KG1 (cell line): ENCODE measurements around the gene SNX17.
"Not testable (repeated sequence)": the region's sequence is repeated elsewhere in the genome, so short reads cannot be mapped to it uniquely, and the experiment has no call there.

ENCODE experiments used
- DNase-seq: peaks from one replicate; lab custom pipeline; 2025; lab: John Stamatoyannopoulos, UW

The SNX17 gene, protein sequence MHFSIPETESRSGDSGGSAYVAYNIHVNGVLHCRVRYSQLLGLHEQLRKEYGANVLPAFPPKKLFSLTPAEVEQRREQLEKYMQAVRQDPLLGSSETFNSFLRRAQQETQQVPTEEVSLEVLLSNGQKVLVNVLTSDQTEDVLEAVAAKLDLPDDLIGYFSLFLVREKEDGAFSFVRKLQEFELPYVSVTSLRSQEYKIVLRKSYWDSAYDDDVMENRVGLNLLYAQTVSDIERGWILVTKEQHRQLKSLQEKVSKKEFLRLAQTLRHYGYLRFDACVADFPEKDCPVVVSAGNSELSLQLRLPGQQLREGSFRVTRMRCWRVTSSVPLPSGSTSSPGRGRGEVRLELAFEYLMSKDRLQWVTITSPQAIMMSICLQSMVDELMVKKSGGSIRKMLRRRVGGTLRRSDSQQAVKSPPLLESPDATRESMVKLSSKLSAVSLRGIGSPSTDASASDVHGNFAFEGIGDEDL

DNA sequence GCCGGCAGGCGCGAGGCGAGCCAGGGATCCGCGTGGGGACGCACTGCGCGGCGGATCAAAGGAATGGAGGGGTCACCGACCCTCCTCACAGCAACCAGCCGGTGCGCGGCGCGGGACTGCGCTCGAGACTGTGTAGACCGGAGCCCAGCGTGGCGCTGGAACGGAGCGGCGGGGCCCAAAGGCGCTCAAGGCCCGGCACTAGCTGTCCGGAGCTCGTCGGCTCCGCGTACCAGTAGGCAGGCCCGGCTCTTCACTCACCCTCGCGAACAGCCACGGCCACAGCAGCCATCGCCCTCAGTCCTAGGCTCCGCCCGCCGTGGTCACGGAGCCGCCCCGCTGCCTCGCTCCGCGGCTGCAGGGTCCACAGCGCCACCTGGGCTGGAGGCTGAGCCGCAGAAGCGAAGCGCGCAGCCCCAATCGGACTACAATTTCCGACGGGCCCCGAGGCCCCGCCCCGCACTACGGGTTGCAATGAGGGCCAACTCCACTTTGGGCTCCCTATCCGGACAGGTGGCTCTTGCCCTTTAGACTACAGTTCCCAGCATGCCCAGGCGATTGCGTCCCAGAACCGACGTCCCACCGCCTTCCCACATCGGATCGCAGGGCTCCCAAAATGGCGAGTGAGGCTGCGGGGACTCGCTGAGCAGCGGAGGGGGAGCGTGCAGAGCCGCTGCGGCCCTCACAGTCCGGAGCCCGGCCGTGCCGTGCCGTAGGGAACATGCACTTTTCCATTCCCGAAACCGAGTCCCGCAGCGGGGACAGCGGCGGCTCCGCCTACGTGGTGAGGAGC lies at the start of gene SNX17, which contains the start of gene EIF2B4:
Gene SNX17 (plus strand): TSS at position 591 of the 790 bp plus-strand sequence. CDS start 128 bp downstream, at position 719.
Gene EIF2B4 (minus strand): TSS at position 313 of the 790 bp plus-strand sequence. CDS start 24 bp downstream, at position 289.
- DNase-seq: peak; percentile 96

DNA sequence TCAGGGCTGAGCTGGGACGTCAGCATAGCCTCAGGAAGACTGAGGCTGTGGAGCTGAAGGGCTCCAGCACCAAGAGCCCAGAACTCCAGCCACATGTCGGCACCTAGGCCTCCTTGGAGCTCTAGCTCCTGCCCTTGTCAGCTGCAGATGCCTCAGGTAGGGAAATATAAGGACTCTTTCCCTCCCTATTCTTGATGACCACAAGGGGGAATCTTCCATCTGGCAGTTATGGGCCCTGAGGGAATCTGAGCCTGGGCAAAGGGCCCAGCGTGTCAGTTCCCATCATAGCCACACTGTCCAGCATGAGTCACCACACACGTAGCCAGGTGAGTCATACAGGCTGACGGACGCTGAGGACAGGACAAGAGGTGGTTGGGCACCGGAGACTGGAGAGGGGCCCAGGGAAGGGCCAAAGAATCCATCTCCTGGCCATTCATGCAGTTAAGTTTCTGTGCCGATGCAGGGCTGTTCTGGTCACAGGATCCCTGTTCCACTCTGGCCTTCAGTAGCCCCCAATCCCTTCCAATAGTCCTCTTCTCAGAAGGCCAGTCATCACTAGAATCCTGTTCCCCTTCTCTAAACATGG lies 49.4 kb upstream of the SNX17 start:
- DNase-seq: no peak

DNA sequence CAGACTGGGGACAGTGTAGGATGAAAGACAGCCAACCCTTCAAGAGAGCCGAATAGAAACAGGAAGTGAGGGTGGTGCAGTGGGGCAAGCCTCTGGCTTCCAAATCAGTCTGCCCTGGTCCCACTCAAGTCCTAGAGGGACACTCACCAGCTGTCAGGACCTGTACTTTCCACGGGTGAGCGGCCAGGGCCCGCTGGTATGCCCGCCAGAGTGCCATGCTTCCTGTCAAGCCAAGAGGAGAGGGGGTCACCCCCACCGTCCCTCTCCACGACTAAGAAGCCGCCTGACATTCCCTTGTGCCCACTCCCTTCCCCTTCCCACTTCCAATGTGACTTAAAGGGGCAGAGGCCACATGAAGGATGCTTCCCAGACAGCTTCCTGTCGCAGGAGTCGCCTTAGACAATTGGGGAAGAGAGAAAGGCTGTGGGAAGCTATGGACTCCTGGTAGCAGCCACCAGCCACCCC lies 48.1 kb upstream of the SNX17 start:
- no peak for DNase-seq

DNA sequence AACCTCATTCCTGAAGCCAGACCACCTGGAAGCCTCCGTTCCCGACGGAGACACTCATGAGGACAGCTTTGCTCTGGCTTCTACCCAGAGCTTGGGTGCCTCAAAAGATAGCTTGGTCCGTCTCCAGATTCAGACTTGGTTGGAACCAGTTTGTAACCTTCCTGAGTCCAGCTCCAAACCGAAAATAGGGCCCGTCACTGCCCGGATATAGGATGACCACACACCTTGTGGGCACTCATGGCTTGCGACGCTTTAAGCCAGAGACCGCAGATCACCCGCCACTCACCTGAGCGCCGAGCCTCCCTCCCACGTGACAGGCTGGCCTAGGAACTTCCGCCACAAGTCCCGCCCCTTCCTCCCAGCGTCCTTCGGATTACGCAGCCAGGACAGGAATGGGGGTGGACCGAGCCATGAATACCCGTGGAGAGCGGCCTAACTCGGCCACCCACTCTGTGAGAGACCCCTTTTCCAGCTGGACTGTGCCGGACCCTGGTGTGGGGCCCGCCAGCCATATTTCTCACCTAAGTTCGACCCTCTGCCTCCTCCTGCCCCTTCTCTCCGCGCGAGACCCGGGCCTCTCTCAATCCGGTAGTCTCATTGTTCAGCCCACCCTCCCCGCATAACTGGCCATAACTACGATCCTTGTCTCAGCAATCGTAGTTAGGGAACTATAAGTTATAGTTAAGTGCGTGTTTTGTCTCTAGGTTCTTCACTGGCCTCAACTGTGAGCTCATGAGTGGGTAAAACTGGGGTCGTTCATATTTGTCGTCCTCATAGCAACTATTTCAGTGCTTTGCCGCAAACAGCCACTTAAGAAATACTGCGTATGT lies 47.4 kb upstream of the SNX17 start, which contains the start of gene MPV17:
Gene MPV17 (minus strand): TSS at position 332 of the 830 bp plus-strand sequence. CDS start 580 bp downstream, outside the sequence.
- DNase-seq: peak; percentile 67

DNA sequence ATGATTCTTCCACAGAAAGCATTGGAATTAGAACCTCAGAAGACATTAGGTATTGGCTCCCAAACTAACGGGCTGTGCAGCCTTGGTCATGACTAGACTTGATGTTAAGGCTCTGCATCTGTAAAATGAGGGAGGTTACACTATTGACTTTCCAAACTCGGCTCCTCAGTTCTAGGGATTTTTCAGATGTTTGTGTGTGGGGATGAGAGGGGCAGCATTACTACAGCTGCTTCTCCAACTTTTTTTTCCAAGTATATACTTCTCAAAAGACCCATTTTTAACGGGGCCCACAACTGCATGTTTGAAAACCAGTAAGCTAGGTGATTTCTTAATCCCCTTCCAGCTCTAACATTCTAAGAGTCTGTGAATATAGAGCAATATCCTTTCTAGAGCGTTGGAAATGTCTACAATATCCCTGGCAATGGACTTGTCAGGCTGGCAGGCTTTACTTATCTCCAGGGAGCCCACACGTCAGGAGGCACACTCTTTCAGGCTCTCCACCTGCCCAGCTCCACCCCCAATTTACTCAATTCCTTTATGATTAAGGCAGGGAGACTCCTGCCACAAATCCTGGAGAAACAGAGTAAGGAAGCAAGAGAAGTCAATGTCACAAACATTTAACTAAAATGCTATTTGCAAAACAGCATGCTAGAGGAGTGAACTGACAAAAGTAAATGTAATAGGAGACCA lies 46.7 kb upstream of the SNX17 start:
- DNase-seq: no peak

DNA sequence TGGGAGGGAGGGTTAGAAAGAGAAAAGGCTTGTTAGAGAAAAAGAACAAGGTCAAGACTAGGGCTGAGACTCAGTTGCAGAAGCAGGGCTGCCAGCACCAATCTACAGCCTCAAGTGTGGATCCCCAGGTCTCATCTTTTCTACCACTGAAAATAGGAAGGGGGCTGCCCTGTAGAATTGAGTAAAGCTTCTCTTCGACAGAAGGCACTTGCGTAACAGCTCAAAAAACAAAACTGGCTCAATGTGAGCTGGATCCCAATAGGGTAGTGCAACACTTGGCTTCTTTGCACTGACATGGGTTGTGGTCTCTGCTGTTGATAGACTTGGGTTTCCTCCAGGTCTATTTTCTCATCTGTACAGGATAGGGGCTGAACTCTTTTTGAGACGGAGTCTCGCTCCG lies 45.7 kb upstream of the SNX17 start:
- DNase-seq: no peak

DNA sequence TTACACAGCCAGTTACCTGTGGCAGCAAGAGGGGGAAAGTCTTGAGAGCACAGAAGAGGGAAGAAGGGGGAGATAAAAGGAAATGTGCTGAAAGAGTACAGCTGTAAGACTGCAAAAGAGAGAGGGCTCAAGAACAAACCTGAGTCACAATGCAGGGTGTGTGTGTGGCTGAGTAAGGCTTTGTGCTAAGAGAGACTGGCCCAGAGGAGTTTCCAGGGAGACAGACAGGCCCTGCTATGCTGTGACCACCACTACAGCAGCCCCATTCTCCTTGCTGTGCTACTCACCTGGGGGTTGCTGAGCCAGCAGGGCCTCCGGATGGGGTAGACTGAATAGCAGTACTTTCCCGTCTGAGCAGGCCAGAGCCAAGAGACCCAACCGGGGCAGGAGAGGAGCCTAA lies 35.1 kb upstream of the SNX17 start:
- no peak for DNase-seq

DNA sequence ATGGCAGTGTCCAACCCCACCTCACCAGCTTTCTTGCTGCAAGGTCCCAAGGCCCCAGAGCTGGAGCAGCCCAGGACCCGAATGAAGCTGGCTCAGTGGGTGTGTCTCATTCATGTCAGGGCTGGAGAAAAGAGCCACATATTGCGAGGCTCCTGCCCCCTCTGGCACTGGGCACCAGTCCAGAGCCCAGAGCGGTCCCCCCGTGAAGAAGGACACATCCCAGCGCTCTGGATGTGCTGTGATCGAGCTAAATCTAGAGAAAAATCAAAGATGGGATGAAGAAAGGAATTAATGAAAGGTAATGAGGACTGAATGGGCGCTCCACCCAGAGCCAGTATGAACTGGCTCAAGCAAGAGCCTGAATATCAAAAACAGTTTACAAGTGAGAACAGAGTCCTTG lies 34.2 kb upstream of the SNX17 start:
- DNase-seq: no peak

DNA sequence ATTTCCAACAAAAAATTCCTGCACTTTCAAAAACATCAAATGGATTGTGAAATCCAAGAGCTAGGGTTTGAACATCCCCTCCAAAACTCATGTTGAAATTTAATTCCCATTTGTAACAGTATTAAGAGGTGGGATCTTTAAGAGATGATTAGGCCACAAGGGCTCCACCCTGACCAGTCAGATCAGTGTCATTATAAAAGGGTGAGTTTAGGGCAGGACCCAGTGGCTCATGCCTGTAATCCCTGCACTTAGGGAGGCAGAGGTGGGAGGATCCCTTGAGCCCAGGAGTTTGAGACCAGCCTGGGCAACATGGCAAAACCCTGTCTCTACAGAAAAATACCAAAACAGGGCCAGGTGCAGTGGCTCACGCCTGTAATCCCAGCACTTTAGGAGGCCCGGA lies 22.8 kb upstream of the SNX17 start:
- no peak for DNase-seq

DNA sequence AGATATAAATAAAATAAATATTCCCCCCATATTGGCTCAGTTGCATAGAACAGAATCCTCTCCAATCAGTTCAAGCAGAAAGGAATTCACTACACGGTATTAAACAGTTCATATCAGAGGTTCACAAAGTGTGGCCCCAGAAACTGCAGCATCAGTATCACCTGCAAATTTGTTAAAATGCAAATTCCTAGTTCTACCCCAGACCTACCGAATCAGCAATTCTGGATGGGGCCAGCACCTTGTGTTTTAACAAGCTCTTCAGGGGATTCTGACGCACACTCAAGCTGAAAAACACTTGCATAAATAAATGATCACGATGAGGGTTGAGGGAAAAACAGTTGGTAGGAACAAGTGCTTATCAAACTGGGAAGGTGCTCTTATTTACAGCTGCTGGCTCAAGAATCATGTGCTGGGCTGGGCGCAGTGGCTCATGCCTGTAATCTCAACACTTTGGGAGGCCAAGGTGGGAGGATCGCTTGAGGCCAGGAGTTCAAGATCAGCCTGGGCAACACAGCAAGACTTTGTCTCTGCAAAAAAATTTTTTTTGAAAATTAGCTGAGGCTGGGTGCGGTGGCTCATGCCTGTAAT lies 20.2 kb upstream of the SNX17 start:
- DNase-seq: no peak

DNA sequence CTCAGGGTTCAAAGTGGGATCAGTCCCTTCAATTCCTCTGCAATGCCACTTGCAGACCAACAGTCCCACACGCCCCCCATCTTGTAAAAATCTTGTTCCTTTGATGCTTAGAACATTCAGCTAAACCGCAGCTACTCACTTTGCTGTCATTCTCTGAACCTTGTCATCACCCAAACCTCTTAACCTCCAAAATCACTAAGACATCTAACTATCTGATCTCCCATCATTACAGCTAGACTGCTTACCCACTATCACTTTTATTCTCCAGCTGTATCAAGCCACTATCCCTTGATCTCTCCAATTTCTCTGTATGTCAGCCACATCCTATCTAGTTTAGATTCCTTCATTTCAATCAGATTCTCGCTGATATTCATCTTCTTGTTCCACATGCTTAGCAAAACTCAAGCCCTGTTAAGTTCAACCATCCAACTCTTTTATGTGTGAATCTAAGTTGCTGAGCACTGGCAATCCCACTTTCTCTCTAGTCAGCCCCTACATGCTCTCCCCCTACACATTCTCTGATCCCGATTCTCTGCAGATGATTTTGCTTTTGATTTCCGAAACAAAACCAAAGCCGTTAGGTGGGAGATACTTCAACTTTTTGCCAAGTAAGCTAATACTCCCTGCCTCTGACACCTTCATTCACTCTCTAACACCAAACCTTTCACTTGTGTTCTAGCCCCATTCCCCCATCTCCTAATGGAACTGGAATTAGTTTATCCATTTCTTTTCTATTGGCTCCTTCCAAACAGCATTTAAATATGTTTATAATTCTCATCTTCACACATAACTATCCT lies 18.4 kb upstream of the SNX17 start:
- DNase-seq: no peak

DNA sequence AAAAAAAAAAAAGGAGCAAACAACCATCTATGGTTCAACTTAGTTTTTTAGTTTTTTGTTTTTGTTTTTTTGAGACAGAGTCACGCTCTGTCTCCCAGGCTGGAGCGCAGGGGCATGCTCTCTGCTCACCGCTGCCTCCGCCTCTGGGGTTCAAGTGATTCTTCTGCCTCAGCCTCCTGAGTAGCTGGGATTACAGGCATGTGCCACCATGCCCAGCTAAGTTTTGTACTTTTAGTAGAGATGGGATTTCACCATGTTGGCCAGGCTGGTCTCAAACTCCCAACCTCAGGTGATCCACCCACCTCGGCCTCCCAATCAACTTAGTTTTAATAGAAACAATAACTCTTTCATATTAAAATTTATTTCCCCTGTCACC lies 17.0 kb upstream of the SNX17 start:
- not testable (repeated sequence) for DNase-seq

DNA sequence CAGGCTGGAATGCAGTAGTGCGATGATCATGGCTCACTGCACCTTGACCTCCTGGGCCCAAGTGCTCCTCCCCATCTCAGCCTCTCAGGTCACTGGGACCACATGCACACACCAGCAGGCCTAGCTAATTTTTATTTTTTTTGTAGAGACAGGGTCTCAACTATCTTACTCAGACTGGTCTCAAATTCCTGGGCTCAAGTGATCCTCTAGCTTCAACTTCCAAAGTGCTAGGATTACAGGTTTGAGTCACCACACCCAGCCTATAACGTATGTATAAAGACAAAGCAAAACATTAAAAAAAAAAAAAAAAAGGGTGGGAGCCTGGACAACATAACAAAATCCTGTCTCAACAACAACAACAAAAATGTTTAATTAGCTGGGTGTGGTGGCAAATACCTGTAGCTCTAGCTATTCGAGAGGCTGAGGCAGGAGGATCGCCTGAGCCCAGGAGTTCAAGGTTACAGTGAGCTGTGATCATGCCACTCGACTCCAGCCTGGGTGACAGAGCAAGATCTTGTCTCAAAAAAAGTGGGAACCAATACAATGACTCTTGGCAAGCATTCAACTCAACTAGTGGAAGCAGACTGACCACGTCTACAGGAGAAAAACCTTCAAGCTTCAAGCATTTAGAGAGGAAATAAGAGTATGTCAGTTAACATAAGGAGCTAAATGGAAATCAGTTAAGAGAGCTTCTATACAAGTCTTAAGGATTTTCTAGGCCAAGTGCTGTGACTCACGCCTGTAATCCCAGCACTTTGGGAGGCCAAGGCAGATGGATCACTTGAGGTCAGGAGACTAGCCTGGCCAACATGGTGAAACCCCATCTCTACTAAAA lies 16.4 kb upstream of the SNX17 start:
- DNase-seq: peak; percentile 19

DNA sequence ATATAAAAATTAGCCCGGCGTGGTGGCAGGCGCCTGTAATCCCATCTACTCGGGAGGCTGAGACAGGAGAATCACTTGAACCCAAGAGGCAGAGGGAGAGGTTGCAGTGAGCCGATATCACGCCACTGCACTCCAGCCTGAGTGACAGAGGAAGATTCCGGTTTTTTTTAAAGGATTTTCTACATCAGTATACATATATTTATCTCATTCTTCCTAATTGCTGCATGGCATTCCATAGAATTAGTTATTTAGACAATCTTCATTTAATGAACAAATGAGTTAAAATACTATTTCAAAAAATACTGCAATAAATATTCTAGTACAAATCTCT lies 15.9 kb upstream of the SNX17 start:
- no peak for DNase-seq

DNA sequence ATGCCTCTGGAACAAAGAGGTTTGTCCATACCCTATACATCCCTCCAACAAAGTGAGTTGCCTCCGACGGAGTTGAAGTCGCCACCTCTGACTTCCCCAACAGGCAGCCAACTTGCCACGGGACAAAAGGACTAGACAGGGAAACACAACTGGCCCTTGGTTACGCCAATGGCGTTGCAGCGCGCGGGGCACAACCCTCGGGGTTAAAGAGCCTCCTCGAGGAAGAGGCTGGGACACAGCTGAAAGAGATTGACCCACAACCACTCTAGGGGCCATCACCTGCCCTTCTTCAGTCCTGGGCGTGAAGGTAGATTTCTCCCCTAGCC lies 14.4 kb upstream of the SNX17 start:
- DNase-seq: peak; percentile 77

DNA sequence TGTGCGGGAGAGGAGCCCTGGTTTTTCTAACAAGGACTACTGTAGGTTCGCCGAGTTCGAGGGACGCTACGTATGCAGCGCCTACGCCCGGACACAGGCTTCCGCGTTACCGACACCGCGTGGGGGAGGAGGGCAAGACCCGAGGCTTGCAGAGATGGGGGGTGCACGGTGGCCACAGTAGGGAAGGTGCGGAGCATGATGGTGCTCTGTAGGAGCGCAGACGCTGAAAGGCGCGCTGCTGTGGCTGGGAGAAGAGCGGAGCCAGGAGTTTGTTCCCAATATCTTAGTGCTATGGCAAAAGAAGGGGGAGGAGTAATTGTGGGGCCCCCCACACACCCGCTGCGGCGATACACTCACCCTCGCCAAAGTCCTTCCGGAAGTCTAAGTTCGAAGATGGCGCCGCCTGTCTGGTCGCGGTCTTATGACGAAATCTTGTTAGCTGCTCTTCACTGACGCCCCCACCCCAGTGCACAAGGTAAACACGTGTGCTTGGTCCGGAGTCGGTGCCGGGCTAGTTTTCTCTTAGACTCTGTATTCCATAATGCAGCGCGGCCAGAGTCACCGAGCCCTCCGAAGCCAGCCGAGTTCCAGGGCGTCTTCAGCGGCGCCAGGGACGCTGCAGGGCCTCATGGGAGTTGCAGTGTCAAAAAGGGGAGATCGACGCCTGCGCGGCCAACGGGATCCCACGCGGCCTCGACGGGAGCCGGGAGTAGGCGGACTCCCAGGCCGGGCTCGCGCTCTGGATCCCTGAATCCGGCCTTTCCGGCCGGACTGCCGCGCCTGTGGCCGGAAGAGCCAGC lies 13.8 kb upstream of the SNX17 start, which contains the start of gene GTF3C2:
Gene GTF3C2 (minus strand): TSS at position 383 of the 800 bp plus-strand sequence. CDS start 13,210 bp downstream, outside the sequence.
- DNase-seq: peak; percentile 99

DNA sequence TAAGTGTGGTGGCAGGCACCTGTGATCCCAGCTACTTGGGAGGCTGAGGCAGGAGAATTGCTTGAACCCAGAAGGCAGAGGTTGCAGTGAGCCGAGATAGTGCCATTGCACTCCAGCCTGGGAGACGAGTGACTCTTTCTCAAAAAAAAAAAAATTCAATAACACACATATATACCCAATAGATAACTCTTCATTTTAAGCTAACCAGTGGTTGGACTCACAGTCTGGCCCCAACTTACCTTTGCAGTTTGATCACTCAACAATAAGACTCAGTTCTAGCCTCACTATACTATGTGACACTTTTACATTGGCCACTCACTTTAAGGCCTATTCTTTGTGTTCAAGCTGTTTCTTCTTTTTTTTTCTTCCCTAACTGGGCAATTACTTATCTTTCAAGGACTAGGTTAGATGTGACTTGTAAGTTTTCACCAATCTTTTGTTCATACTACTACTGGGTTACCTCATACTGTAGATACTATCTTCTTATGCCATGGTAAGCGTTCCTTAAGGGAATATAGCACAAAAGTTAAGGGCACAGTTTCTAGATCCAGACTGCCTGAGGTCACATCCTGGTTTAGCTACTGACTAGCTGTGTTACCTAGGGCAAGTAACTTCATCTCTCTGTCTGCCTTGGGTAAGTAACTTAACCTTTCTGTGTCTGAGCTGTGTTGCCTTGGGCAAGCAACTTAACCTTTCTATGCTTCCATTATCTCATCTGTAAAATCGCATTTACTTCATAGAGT lies 7.6 kb upstream of the SNX17 start:
- no peak for DNase-seq
